ENCODE results near the gene ASTN2. TPM values are rescaled to one million over a fixed set of nuclear protein-coding genes. Genes with fewer than 3 reads are reported as not detected.

The ASTN2 gene
- total and polyA plus RNA-seq, 10 donors, result 0.87 to 6.1 (median 3.7) TPM

- Histone ChIP-seq H3K27ac (no peak overlapping the region), H3K4me3 (no peak overlapping the region), H3K9me3 (no peaks in the 10 kb centered on the region), H3K27me3 (replicated peaks in 1 of 7) (no peaks in the 10 kb centered on the region), H3K4me1 (no peaks in the 10 kb centered on the region), H3K36me3 (no peaks in the 10 kb centered on the region)
- DNase-seq, result no peak
- TF ChIP-seq POLR2AphosphoS5 (IDR thresholded peaks at IDR 0.05) (no peak), POLR2A (IDR thresholded peaks at IDR 0.05) (no peak), CTCF (IDR thresholded peaks at IDR 0.05 in 8 of 11, conservative IDR thresholded peaks at IDR 0.05 in 3 of 11) (no peak)
- 64 to 91% (median 83%) methylated on average over 4 of the region's 4 CpGs for WGBS, 5 donors
- intact Hi-C loops (cut with DNase I; ENCODE audit: low total_unique reads), result no loop called here
These were observed 701.6 kb downstream of the ASTN2 start for GRCh38 chr9:116713271-116713670.

GRCh38 chr9:116712781-116713180 lies 702.1 kb downstream of the ASTN2 start:
- H3K4me1 ChIP-seq, result no peaks in the 10 kb centered on the region
- H3K4me3 ChIP-seq, result no peak overlapping the region
- H3K36me3 ChIP-seq, result no peaks in the 10 kb centered on the region
- intact Hi-C loops (cut with DNase I; ENCODE audit: low total_unique reads), result no loop called here
- DNase-seq, result no peak
- H3K27ac ChIP-seq, result no peak overlapping the region
- WGBS, 5 donors, result 74 to 85% (median 82%) methylated on average over 3 of the region's 3 CpGs
- no peak for TF ChIP-seq CTCF (IDR thresholded peaks at IDR 0.05 in 8 of 11, conservative IDR thresholded peaks at IDR 0.05 in 3 of 11)
- no peak for TF ChIP-seq POLR2AphosphoS5 (IDR thresholded peaks at IDR 0.05)
- no peak for TF ChIP-seq POLR2A (IDR thresholded peaks at IDR 0.05)
- no peaks in the 10 kb centered on the region for H3K9me3 ChIP-seq
- no peaks in the 10 kb centered on the region for H3K27me3 ChIP-seq (replicated peaks in 1 of 7)

- peaks cover 0 to 4% (median 0%) of the 10 kb centered on the region in 6 donors for H3K36me3 ChIP-seq
- TF ChIP-seq POLR2AphosphoS5 (IDR thresholded peaks at IDR 0.05), result no peak
- TF ChIP-seq CTCF (IDR thresholded peaks at IDR 0.05 in 8 of 11, conservative IDR thresholded peaks at IDR 0.05 in 3 of 11), result no peak
- no peak for TF ChIP-seq POLR2A (IDR thresholded peaks at IDR 0.05)
- H3K9me3 ChIP-seq, result no peaks in the 10 kb centered on the region
- WGBS, 5 donors, result 93 to 97% (median 95%) methylated on average over 8 of the region's 8 CpGs
- no peaks in the 10 kb centered on the region for H3K27me3 ChIP-seq (replicated peaks in 1 of 7)
- H3K4me1 ChIP-seq, result no peaks in the 10 kb centered on the region
- H3K4me3 ChIP-seq, result no peak overlapping the region
- no peak overlapping the region for H3K27ac ChIP-seq
- DNase-seq, result no peak
- intact Hi-C loops (cut with DNase I; ENCODE audit: low total_unique reads), result no loop called here
These were observed 708.3 kb downstream of the ASTN2 start for GRCh38 chr9:116706310-116707290.

GRCh38 chr9:116705531-116705930 lies 709.3 kb downstream of the ASTN2 start:
- peaks cover 0 to 9% (median 0%) of the 10 kb centered on the region in 6 donors for H3K36me3 ChIP-seq
- no peaks in the 10 kb centered on the region for H3K4me1 ChIP-seq
- no peak overlapping the region for H3K4me3 ChIP-seq
- H3K27me3 ChIP-seq (replicated peaks in 1 of 7), result no peaks in the 10 kb centered on the region
- no peak for DNase-seq
- 87 to 100% (median 95%) methylated on average over 1 of the region's 1 CpG for WGBS, 5 donors
- H3K9me3 ChIP-seq, result no peaks in the 10 kb centered on the region
- no peak for TF ChIP-seq POLR2AphosphoS5 (IDR thresholded peaks at IDR 0.05)
- TF ChIP-seq POLR2A (IDR thresholded peaks at IDR 0.05), result no peak
- TF ChIP-seq CTCF (IDR thresholded peaks at IDR 0.05 in 8 of 11, conservative IDR thresholded peaks at IDR 0.05 in 3 of 11), result no peak
- no peak overlapping the region for H3K27ac ChIP-seq
- intact Hi-C loops (cut with DNase I; ENCODE audit: low total_unique reads), result no loop called here

Measured in spleen (tissue), 11 donors.